ENCODE data around the gene DYNC1LI1. TPM values are rescaled to one million over a fixed set of nuclear protein-coding genes. Genes with fewer than 3 reads are reported as not detected.

The DYNC1LI1 gene
- total RNA-seq: 10 to 100 TPM; 31.2 to 79.8 (median 66.4) TPM

GRCh38 chr3:32570421-32571191 lies at the start of gene DYNC1LI1:
Gene DYNC1LI1 (minus strand): TSS chr3:32570858. CDS start chr3:32570770, 88 bp downstream.
- H3K4me3 ChIP-seq: peak within 1 kb of the TSS; percentile 59 to 88 (median 76)
- 0 to 2% methylated on average over 3 to 10 of the region's 89 CpGs; no CpG with 5 or more reads in 8 of the 10 experiments for WGBS, 10 experiments
- peaks cover 7 to 19% of the 10 kb centered on the region in 2 donors for H3K4me1 ChIP-seq (replicated peaks in 1 of 2)
- ATAC-seq (replicated peaks in 6 of 8): peak; percentile 86 to 94 (median 92)
- H3K27ac ChIP-seq: peak within 1 kb of the TSS; percentile 97
- in situ Hi-C loops (cut with MboI; ENCODE audit: low pct_unique_long_range_greater_than_20kb in 2 of 9, low sequenced_read_pairs in 9 of 9, unreplicated experiment in 9 of 9): no loop called here

GRCh38 chr3:32619395-32619794 lies 48.7 kb upstream of the DYNC1LI1 start:
- no peak for ATAC-seq (replicated peaks in 6 of 8)
- H3K4me3 ChIP-seq: no peak overlapping the region
- in situ Hi-C loops (cut with MboI; ENCODE audit: low pct_unique_long_range_greater_than_20kb in 2 of 9, low sequenced_read_pairs in 9 of 9, unreplicated experiment in 9 of 9): no loop called here
- H3K27ac ChIP-seq: no peak overlapping the region
- H3K4me1 ChIP-seq (replicated peaks in 1 of 2): no peaks in the 10 kb centered on the region

- WGBS, 10 experiments: 60 to 100% (median 88%) methylated on average over 1 to 14 of the region's 14 CpGs; no CpG with 5 or more reads in 2 of the 10 experiments
- no peak overlapping the region for H3K27ac ChIP-seq
- ATAC-seq (replicated peaks in 6 of 8): no peak
- in situ Hi-C loops (cut with MboI; ENCODE audit: low pct_unique_long_range_greater_than_20kb in 2 of 9, low sequenced_read_pairs in 9 of 9, unreplicated experiment in 9 of 9): no loop called here
- H3K4me3 ChIP-seq: no peak overlapping the region
- no peaks in the 10 kb centered on the region for H3K4me1 ChIP-seq (replicated peaks in 1 of 2)
Observed at GRCh38 chr3:32616267-32616962, 45.8 kb upstream of the DYNC1LI1 start.

GRCh38 chr3:32614956-32615355 lies 44.3 kb upstream of the DYNC1LI1 start:
- 11 to 100% (median 80%) methylated on average over 1 to 2 of the region's 2 CpGs; no CpG with 5 or more reads in 1 of the 10 experiments for WGBS, 10 experiments
- H3K4me1 ChIP-seq (replicated peaks in 1 of 2): no peaks in the 10 kb centered on the region
- no peak overlapping the region for H3K27ac ChIP-seq
- no peak for ATAC-seq (replicated peaks in 6 of 8)
- H3K4me3 ChIP-seq: no peak overlapping the region
- in situ Hi-C loops (cut with MboI; ENCODE audit: low pct_unique_long_range_greater_than_20kb in 2 of 9, low sequenced_read_pairs in 9 of 9, unreplicated experiment in 9 of 9): no loop called here

GRCh38 chr3:32613183-32613582 lies 42.5 kb upstream of the DYNC1LI1 start:
- Histone ChIP-seq H3K4me1 (replicated peaks in 1 of 2) (no peaks in the 10 kb centered on the region), H3K4me3 (no peak overlapping the region), H3K27ac (no peak overlapping the region)
- ATAC-seq (replicated peaks in 6 of 8): no peak
- 66 to 100% (median 87%) methylated on average over 2 to 4 of the region's 4 CpGs; no CpG with 5 or more reads in 3 of the 10 experiments for WGBS, 10 experiments
- in situ Hi-C loops (cut with MboI; ENCODE audit: low pct_unique_long_range_greater_than_20kb in 2 of 9, low sequenced_read_pairs in 9 of 9, unreplicated experiment in 9 of 9): no loop called here

- H3K4me3 ChIP-seq: no peak overlapping the region
- H3K27ac ChIP-seq: no peak overlapping the region
- 25 to 100% (median 83%) methylated on average over 1 of the region's 1 CpG; no CpG with 5 or more reads in 1 of the 10 experiments for WGBS, 10 experiments
Observed at GRCh38 chr3:32612547-32612946, 41.9 kb upstream of the DYNC1LI1 start.

GRCh38 chr3:32607522-32607921 lies 36.9 kb upstream of the DYNC1LI1 start:
- no peak overlapping the region for H3K27ac ChIP-seq
- H3K4me1 ChIP-seq (replicated peaks in 1 of 2): no peaks in the 10 kb centered on the region
- in situ Hi-C loops (cut with MboI; ENCODE audit: low pct_unique_long_range_greater_than_20kb in 2 of 9, low sequenced_read_pairs in 9 of 9, unreplicated experiment in 9 of 9): no loop called here
- no peak overlapping the region for H3K4me3 ChIP-seq
- peak in 2 of 8 experiments; percentile 46 to 55 for ATAC-seq (replicated peaks in 6 of 8)
- 51 to 100% (median 88%) methylated on average over 1 to 2 of the region's 2 CpGs; no CpG with 5 or more reads in 1 of the 10 experiments for WGBS, 10 experiments

More at GRCh38 chr3:32612547-32612946, 41.9 kb upstream of the DYNC1LI1 start:
- no peaks in the 10 kb centered on the region for H3K4me1 ChIP-seq (replicated peaks in 1 of 2)
- ATAC-seq (replicated peaks in 6 of 8): no peak
- in situ Hi-C loops (cut with MboI; ENCODE audit: low pct_unique_long_range_greater_than_20kb in 2 of 9, low sequenced_read_pairs in 9 of 9, unreplicated experiment in 9 of 9): no loop called here

- in situ Hi-C loops (cut with MboI; ENCODE audit: low pct_unique_long_range_greater_than_20kb in 2 of 9, low sequenced_read_pairs in 9 of 9, unreplicated experiment in 9 of 9): no loop called here
- Histone ChIP-seq H3K4me1 (replicated peaks in 1 of 2) (no peaks in the 10 kb centered on the region), H3K4me3 (no peak overlapping the region), H3K27ac (no peak overlapping the region)
- ATAC-seq (replicated peaks in 6 of 8): peak in 3 of 8 experiments; percentile 66 to 93 (median 92)
- 13 to 83% (median 48%) methylated on average over 1 to 3 of the region's 3 CpGs; no CpG with 5 or more reads in 4 of the 10 experiments for WGBS, 10 experiments
Observed at GRCh38 chr3:32606960-32607359, 36.3 kb upstream of the DYNC1LI1 start.

- no peak overlapping the region for H3K4me3 ChIP-seq
- no peaks in the 10 kb centered on the region for H3K4me1 ChIP-seq (replicated peaks in 1 of 2)
- no peak overlapping the region for H3K27ac ChIP-seq
- ATAC-seq (replicated peaks in 6 of 8): no peak
- in situ Hi-C loops (cut with MboI; ENCODE audit: low pct_unique_long_range_greater_than_20kb in 2 of 9, low sequenced_read_pairs in 9 of 9, unreplicated experiment in 9 of 9): no loop called here
- 71 to 95% (median 87%) methylated on average over 1 to 3 of the region's 3 CpGs; no CpG with 5 or more reads in 6 of the 10 experiments for WGBS, 10 experiments
Observed at GRCh38 chr3:32606277-32606676, 35.6 kb upstream of the DYNC1LI1 start.

GRCh38 chr3:32603064-32603463 lies 32.4 kb upstream of the DYNC1LI1 start:
- no peaks in the 10 kb centered on the region for H3K4me1 ChIP-seq (replicated peaks in 1 of 2)
- H3K4me3 ChIP-seq: no peak overlapping the region
- no peak overlapping the region for H3K27ac ChIP-seq
- no peak for ATAC-seq (replicated peaks in 6 of 8)
- in situ Hi-C loops (cut with MboI; ENCODE audit: low pct_unique_long_range_greater_than_20kb in 2 of 9, low sequenced_read_pairs in 9 of 9, unreplicated experiment in 9 of 9): no loop called here
- WGBS, 10 experiments: 4 to 100% (median 80%) methylated on average over 1 to 3 of the region's 4 CpGs; no CpG with 5 or more reads in 3 of the 10 experiments

- 50 to 100% (median 85%) methylated on average over 1 to 5 of the region's 7 CpGs; no CpG with 5 or more reads in 6 of the 10 experiments for WGBS, 10 experiments
Observed at GRCh38 chr3:32602206-32602605, 31.5 kb upstream of the DYNC1LI1 start.

GRCh38 chr3:32601722-32602121 lies 31.1 kb upstream of the DYNC1LI1 start:
- no peak overlapping the region for H3K4me3 ChIP-seq
- in situ Hi-C loops (cut with MboI; ENCODE audit: low pct_unique_long_range_greater_than_20kb in 2 of 9, low sequenced_read_pairs in 9 of 9, unreplicated experiment in 9 of 9): no loop called here
- ATAC-seq (replicated peaks in 6 of 8): peak in 4 of 8 experiments; percentile 45 to 86 (median 65)
- no peak overlapping the region for H3K27ac ChIP-seq
- no peaks in the 10 kb centered on the region for H3K4me1 ChIP-seq (replicated peaks in 1 of 2)
- 9 to 80% (median 50%) methylated on average over 1 to 3 of the region's 3 CpGs; no CpG with 5 or more reads in 1 of the 10 experiments for WGBS, 10 experiments

More at GRCh38 chr3:32602206-32602605, 31.5 kb upstream of the DYNC1LI1 start:
- ATAC-seq (replicated peaks in 6 of 8): no peak
- H3K27ac ChIP-seq: no peak overlapping the region
- H3K4me3 ChIP-seq: no peak overlapping the region
- in situ Hi-C loops (cut with MboI; ENCODE audit: low pct_unique_long_range_greater_than_20kb in 2 of 9, low sequenced_read_pairs in 9 of 9, unreplicated experiment in 9 of 9): no loop called here
- no peaks in the 10 kb centered on the region for H3K4me1 ChIP-seq (replicated peaks in 1 of 2)

GRCh38 chr3:32597656-32598055 lies 27.0 kb upstream of the DYNC1LI1 start:
- H3K4me1 ChIP-seq (replicated peaks in 1 of 2): peaks cover 7 to 26% of the 10 kb centered on the region in 2 donors
- WGBS, 10 experiments: 34 to 100% (median 75%) methylated on average over 1 to 2 of the region's 2 CpGs; no CpG with 5 or more reads in 1 of the 10 experiments
- in situ Hi-C loops (cut with MboI; ENCODE audit: low pct_unique_long_range_greater_than_20kb in 2 of 9, low sequenced_read_pairs in 9 of 9, unreplicated experiment in 9 of 9): no loop called here
- no peak overlapping the region for H3K4me3 ChIP-seq
- no peak overlapping the region for H3K27ac ChIP-seq
- no peak for ATAC-seq (replicated peaks in 6 of 8)
